ENCODE results near the gene HTR1B.

The HTR1B gene

GRCh38 chr6:77463308-77463860, at the start of gene HTR1B:
HTR1B (minus strand) TSS chr6:77463491; CDS start chr6:77463403, 88 bp downstream.
- DNase-seq (ENCODE audit: low read depth in 1 of 2, low spot score in 1 of 2): no peak

- no peak for DNase-seq (ENCODE audit: low read depth in 1 of 2, low spot score in 1 of 2)
Observed at GRCh38 chr6:77512554-77512953, 49.3 kb upstream of the HTR1B start.

- DNase-seq (ENCODE audit: low read depth in 1 of 2, low spot score in 1 of 2): no peak
Observed at GRCh38 chr6:77511860-77512259, 48.6 kb upstream of the HTR1B start.

- no peak for DNase-seq (ENCODE audit: low read depth in 1 of 2, low spot score in 1 of 2)
Observed at GRCh38 chr6:77502981-77503380, 39.7 kb upstream of the HTR1B start.

- no peak for DNase-seq (ENCODE audit: low read depth in 1 of 2, low spot score in 1 of 2)
Observed at GRCh38 chr6:77492530-77492929, 29.2 kb upstream of the HTR1B start.

GRCh38 chr6:77487808-77488425, 24.6 kb upstream of the HTR1B start:
- no peak for DNase-seq (ENCODE audit: low read depth in 1 of 2, low spot score in 1 of 2)

- DNase-seq (ENCODE audit: low read depth in 1 of 2, low spot score in 1 of 2): no peak
Observed at GRCh38 chr6:77482981-77483380, 19.7 kb upstream of the HTR1B start.

- no peak for DNase-seq (ENCODE audit: low read depth in 1 of 2, low spot score in 1 of 2)
Observed at GRCh38 chr6:77474973-77475372, 11.7 kb upstream of the HTR1B start.

GRCh38 chr6:77474286-77474956, 11.1 kb upstream of the HTR1B start:
- DNase-seq (ENCODE audit: low read depth in 1 of 2, low spot score in 1 of 2): no peak

GRCh38 chr6:77470983-77471382, 7.7 kb upstream of the HTR1B start:
- no peak for DNase-seq (ENCODE audit: low read depth in 1 of 2, low spot score in 1 of 2)

GRCh38 chr6:77468939-77469338, 5.6 kb upstream of the HTR1B start:
- DNase-seq (ENCODE audit: low read depth in 1 of 2, low spot score in 1 of 2): no peak

GRCh38 chr6:77466451-77467437, 3.5 kb upstream of the HTR1B start:
- DNase-seq (ENCODE audit: low read depth in 1 of 2, low spot score in 1 of 2): no peak

- DNase-seq (ENCODE audit: low read depth in 1 of 2, low spot score in 1 of 2): no peak
Observed at GRCh38 chr6:77466055-77466450, 2.8 kb upstream of the HTR1B start.

GRCh38 chr6:77464495-77464867, 1.2 kb upstream of the HTR1B start:
- no peak for DNase-seq (ENCODE audit: low read depth in 1 of 2, low spot score in 1 of 2)

- DNase-seq (ENCODE audit: low read depth in 1 of 2, low spot score in 1 of 2): no peak
Observed at GRCh38 chr6:77463861-77464494, 687 bp upstream of the HTR1B start.

GRCh38 chr6:77462359-77463307, 658 bp downstream of the HTR1B start:
- no peak for DNase-seq (ENCODE audit: low read depth in 1 of 2, low spot score in 1 of 2)

GRCh38 chr6:77461796-77462195, 1.5 kb downstream of the HTR1B start:
- DNase-seq (ENCODE audit: low read depth in 1 of 2, low spot score in 1 of 2): no peak

GRCh38 chr6:77458421-77458820, 4.9 kb downstream of the HTR1B start:
- no peak for DNase-seq (ENCODE audit: low read depth in 1 of 2, low spot score in 1 of 2)

- no peak for DNase-seq (ENCODE audit: low read depth in 1 of 2, low spot score in 1 of 2)
Observed at GRCh38 chr6:77457720-77458349, 5.5 kb downstream of the HTR1B start.
